Fibroblast of the conjunctiva (primary cell): ENCODE data around the gene UBE2H.
"Not testable (repeated sequence)": the region's sequence is repeated elsewhere in the genome, so short reads cannot be mapped to it uniquely, and the experiment has no call there.

Experiments
- DNase-seq: peaks from one replicate; pipeline ENCODE4 v3.0.0-alpha.2; 2010; ENCODE audit warnings: low read depth

UBE2H gene

GRCh38 chr7:129816742-129817141 lies 136.0 kb downstream of the UBE2H start:
- no peak for DNase-seq

- DNase-seq = no peak
Measured at GRCh38 chr7:129807863-129808262, 144.9 kb downstream of the UBE2H start.

GRCh38 chr7:129804890-129805719 lies 147.7 kb downstream of the UBE2H start:
- DNase-seq = no peak

- no peak for DNase-seq
Measured at GRCh38 chr7:129804111-129804889, 148.5 kb downstream of the UBE2H start.

GRCh38 chr7:129803546-129804081 lies 149.1 kb downstream of the UBE2H start:
- no peak for DNase-seq

- DNase-seq = no peak
Measured at GRCh38 chr7:129801882-129802281, 150.9 kb downstream of the UBE2H start.

GRCh38 chr7:129800901-129801300 lies 151.9 kb downstream of the UBE2H start:
- DNase-seq = no peak

GRCh38 chr7:129799350-129799955 lies 153.3 kb downstream of the UBE2H start:
- DNase-seq = no peak

- DNase-seq = no peak
Measured at GRCh38 chr7:129798616-129799349, 154.0 kb downstream of the UBE2H start.

GRCh38 chr7:129797214-129797789 lies 155.5 kb downstream of the UBE2H start:
- DNase-seq = no peak

- no peak for DNase-seq
Measured at GRCh38 chr7:129796186-129796775, 156.5 kb downstream of the UBE2H start.

- DNase-seq = not testable (repeated sequence)
Measured at GRCh38 chr7:129794461-129794860, 158.3 kb downstream of the UBE2H start.

GRCh38 chr7:129793506-129794310 lies 159.1 kb downstream of the UBE2H start:
- DNase-seq = no peak

GRCh38 chr7:129792721-129793120 lies 160.0 kb downstream of the UBE2H start:
- DNase-seq = no peak

- DNase-seq = no peak
Measured at GRCh38 chr7:129790136-129790535, 162.6 kb downstream of the UBE2H start.

GRCh38 chr7:129789652-129790051 lies 163.1 kb downstream of the UBE2H start:
- DNase-seq = no peak

GRCh38 chr7:129789000-129789399 lies 163.8 kb downstream of the UBE2H start:
- no peak for DNase-seq

GRCh38 chr7:129786825-129787563 lies 165.8 kb downstream of the UBE2H start:
- no peak for DNase-seq

GRCh38 chr7:129785685-129786514 lies 166.9 kb downstream of the UBE2H start:
- DNase-seq = no peak
